Thoracic aorta (tissue), 2 donors: ENCODE measurements around the gene FOXN1. TPM values are rescaled to one million over a fixed set of nuclear protein-coding genes. Genes with fewer than 3 reads are reported as not detected.

Experiments
- ATAC-seq: fragments of 150-250 bp; one replicate; pipeline ENCODE4 v1.8.0; 2017; ENCODE audit warnings: low read depth; ENCODE audit not compliant: insufficient number of reproducible peaks, low FRiP score
- DNase-seq: peaks from one replicate; pipeline ENCODE4 v3.0.0-alpha.2; 2020; ENCODE audit warnings: low spot score
- H3K27ac ChIP-seq, 2 donors: fragments of 200-600 bp; sonication (generic); 1 replicate in 1 of 2; 2 replicates in 1 of 2; pipeline ENCODE4 v1.5.1; 2016; ENCODE audit warnings: mild to moderate bottlenecking in 2 of 2, moderate library complexity in 2 of 2
- H3K27me3 ChIP-seq: fragments of 200-600 bp; sonication (generic); replicated peaks from 2 replicates; pipeline ENCODE4 v1.6.0; 2016; ENCODE audit warnings: mild to moderate bottlenecking; ENCODE audit not compliant: insufficient read depth
- H3K36me3 ChIP-seq: fragments of 200-600 bp; sonication (generic); one replicate; pipeline ENCODE4 v1.5.1; 2016
- H3K4me1 ChIP-seq, 2 donors: fragments of 200-600 bp; sonication (generic); 1 replicate in 1 of 2; 2 replicates in 1 of 2; pipeline versions ENCODE4 v1.5.1 to v1.6.0; 2016; ENCODE audit warnings: low read depth in 2 of 2, mild to moderate bottlenecking in 1 of 2; ENCODE audit not compliant: control insufficient read depth in 1 of 2
- H3K4me3 ChIP-seq: fragments of 200-600 bp; sonication (generic); 2 replicates; pipeline ENCODE4 v1.5.1; 2016; ENCODE audit warnings: mild to moderate bottlenecking
- H3K9me3 ChIP-seq: fragments of 200-600 bp; sonication (generic); 2 replicates; pipeline ENCODE4 v1.5.1; 2016
- total RNA-seq, 2 donors: library from RNA; depleted of rRNA; stranded (reverse); fragments of >200 nt; gene quantifications; one replicate each; pipeline versions ENCODE4 v1.1.0 to v1.2.3, GENCODE V29; 2016
- TF ChIP-seq, protein P1 (sequence below): fragments of 200-600 bp; sonication (generic); IDR thresholded peaks from one replicate; pipeline ENCODE4 v1.5.1; 2019; ENCODE audit warnings: antibody characterized with exemption

Gene FOXN1
- total RNA-seq, 2 donors from 2014 or later = not detected

- no peaks in the 10 kb centered on the region for H3K36me3 ChIP-seq
- TF ChIP-seq, protein P1, sequence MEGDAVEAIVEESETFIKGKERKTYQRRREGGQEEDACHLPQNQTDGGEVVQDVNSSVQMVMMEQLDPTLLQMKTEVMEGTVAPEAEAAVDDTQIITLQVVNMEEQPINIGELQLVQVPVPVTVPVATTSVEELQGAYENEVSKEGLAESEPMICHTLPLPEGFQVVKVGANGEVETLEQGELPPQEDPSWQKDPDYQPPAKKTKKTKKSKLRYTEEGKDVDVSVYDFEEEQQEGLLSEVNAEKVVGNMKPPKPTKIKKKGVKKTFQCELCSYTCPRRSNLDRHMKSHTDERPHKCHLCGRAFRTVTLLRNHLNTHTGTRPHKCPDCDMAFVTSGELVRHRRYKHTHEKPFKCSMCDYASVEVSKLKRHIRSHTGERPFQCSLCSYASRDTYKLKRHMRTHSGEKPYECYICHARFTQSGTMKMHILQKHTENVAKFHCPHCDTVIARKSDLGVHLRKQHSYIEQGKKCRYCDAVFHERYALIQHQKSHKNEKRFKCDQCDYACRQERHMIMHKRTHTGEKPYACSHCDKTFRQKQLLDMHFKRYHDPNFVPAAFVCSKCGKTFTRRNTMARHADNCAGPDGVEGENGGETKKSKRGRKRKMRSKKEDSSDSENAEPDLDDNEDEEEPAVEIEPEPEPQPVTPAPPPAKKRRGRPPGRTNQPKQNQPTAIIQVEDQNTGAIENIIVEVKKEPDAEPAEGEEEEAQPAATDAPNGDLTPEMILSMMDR = no peak
- no peaks in the 10 kb centered on the region for H3K4me1 ChIP-seq
- ATAC-seq (no peak), DNase-seq (no peak)
- H3K4me3 ChIP-seq = no peak overlapping the region
- no peak overlapping the region for H3K27ac ChIP-seq
- H3K27me3 ChIP-seq = peaks cover 3% of the 10 kb centered on the region
- no peaks in the 10 kb centered on the region for H3K9me3 ChIP-seq
Observed at GRCh38 chr17:28492352-28493310, 13.5 kb upstream of the FOXN1 start.

DNA sequence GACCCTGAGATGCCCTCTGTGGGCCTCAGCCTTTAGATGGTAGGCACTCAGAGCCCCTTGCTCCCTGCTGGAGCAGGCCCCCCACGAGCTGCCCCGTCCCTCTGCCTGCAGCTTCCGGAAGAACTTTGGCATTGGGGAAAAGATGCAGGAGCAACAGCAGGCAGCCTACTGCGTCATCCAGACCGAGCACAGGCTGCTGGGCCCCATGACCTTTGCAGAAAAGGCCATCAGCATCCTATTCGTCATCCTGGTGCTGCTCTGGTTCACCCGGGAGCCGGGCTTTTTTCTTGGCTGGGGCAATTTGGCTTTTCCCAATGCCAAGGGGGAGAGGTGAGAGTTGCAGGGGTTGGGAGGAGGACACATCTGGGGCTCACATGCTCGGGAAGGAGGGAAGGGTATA, 12.7 kb upstream of the FOXN1 start:
- TF ChIP-seq, protein P1 = no peak
- no peaks in the 10 kb centered on the region for H3K9me3 ChIP-seq
- H3K27ac ChIP-seq = no peak overlapping the region
- DNase-seq (no peak), ATAC-seq (no peak)
- H3K4me1 ChIP-seq = no peaks in the 10 kb centered on the region
- H3K36me3 ChIP-seq = no peaks in the 10 kb centered on the region
- H3K27me3 ChIP-seq = peaks cover 3% of the 10 kb centered on the region
- no peak overlapping the region for H3K4me3 ChIP-seq

GRCh38 chr17:28494445-28495188, 11.5 kb upstream of the FOXN1 start:
- no peak for DNase-seq
- H3K36me3 ChIP-seq = no peaks in the 10 kb centered on the region
- peak; percentile 33 for ATAC-seq
- H3K27me3 ChIP-seq = peaks cover 3% of the 10 kb centered on the region
- H3K27ac ChIP-seq = no peak overlapping the region
- TF ChIP-seq, protein P1 = peak; percentile 86
- H3K4me3 ChIP-seq = no peak overlapping the region
- no peaks in the 10 kb centered on the region for H3K9me3 ChIP-seq
- H3K4me1 ChIP-seq = no peaks in the 10 kb centered on the region

DNA sequence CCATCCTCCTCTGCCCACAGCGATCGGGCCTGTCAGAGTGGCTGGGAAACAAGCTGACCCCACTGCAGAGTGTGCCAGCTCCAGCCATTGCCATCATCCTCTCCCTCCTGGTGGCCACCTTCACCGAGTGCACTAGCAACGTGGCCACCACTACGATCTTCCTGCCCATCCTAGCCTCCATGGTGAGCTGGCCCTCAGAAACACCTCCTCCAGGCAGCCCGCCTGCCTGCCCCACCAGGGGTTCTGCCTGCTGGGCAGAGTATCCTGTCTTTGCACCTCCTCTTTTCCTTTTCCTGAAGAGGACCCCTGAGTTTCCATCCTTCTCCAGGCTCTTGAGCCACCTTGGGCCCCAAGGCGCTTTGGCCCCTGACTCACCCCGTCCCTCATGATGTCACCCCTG, 10.5 kb upstream of the FOXN1 start:
- DNase-seq = no peak
- no peak for ATAC-seq
- Histone ChIP-seq H3K4me1 (no peaks in the 10 kb centered on the region), H3K27ac (no peak overlapping the region), H3K9me3 (no peaks in the 10 kb centered on the region), H3K36me3 (no peaks in the 10 kb centered on the region), H3K27me3 (peaks cover 3% of the 10 kb centered on the region), H3K4me3 (no peak overlapping the region)
- TF ChIP-seq, protein P1 = no peak

GRCh38 chr17:28497931-28498330, 8.2 kb upstream of the FOXN1 start:
- TF ChIP-seq, protein P1 = no peak
- DNase-seq (no peak), ATAC-seq (no peak)
- H3K36me3 ChIP-seq = no peaks in the 10 kb centered on the region
- H3K27me3 ChIP-seq = peaks cover 3% of the 10 kb centered on the region
- H3K4me3 ChIP-seq = no peak overlapping the region
- no peaks in the 10 kb centered on the region for H3K9me3 ChIP-seq
- no peaks in the 10 kb centered on the region for H3K4me1 ChIP-seq
- H3K27ac ChIP-seq = no peak overlapping the region
